GM23338 (cell line): Measurements from ENCODE around the gene PTPRR. TPM values are rescaled to one million over a fixed set of nuclear protein-coding genes. Genes with fewer than 3 reads are reported as not detected.

Experiments used
- ATAC-seq: fragments of 200-7000 bp; cut with Tn5 transposase; 3 replicates; pipeline ENCODE4 v1.9.1; 2020
- DNase-seq: peaks from one replicate; pipeline ENCODE4 v3.0.0-alpha.2; 2015; ENCODE audit warnings: low spot score
- H2AFZ ChIP-seq: fragments of 200-600 bp; sonication (generic); 2 replicates; pipeline ENCODE4 v1.8.0; 2016; ENCODE audit warnings: antibody characterized with exemption, mild to moderate bottlenecking, moderate library complexity
- H3F3A ChIP-seq: fragments of 200-600 bp; sonication (generic); replicated peaks from 2 replicates; pipeline ENCODE4 v1.8.0; 2017; ENCODE audit warnings: antibody characterized with exemption, mixed run types, low read depth
- H3K27ac ChIP-seq: fragments of 200-600 bp; sonication (generic); 2 replicates; pipeline ENCODE4 v1.6.1; 2016; ENCODE audit warnings: low read depth
- H3K27me3 ChIP-seq: fragments of 200-600 bp; sonication (generic); 2 replicates; pipeline ENCODE4 v1.8.0; 2016; ENCODE audit warnings: mild to moderate bottlenecking, mixed run types, moderate library complexity; ENCODE audit not compliant: insufficient read depth
- H3K36me3 ChIP-seq: fragments of 200-600 bp; sonication (generic); 2 replicates; pipeline ENCODE4 v1.8.0; 2016; ENCODE audit warnings: mild to moderate bottlenecking; ENCODE audit not compliant: insufficient read depth
- H3K4me1 ChIP-seq: fragments of 200-600 bp; sonication (generic); 2 replicates; pipeline ENCODE4 v1.8.0; 2016; ENCODE audit warnings: mild to moderate bottlenecking, moderate library complexity; ENCODE audit not compliant: insufficient read depth
- H3K4me2 ChIP-seq: fragments of 200-600 bp; sonication (generic); 2 replicates; pipeline ENCODE4 v1.7.1; 2017; ENCODE audit warnings: mixed run types
- H3K4me3 ChIP-seq: fragments of 200-600 bp; sonication (generic); 2 replicates; pipeline ENCODE4 v1.6.1; 2016; ENCODE audit warnings: mixed run types
- H3K79me2 ChIP-seq: fragments of 200-600 bp; sonication (generic); replicated peaks from 2 replicates; pipeline ENCODE4 v1.8.0; 2017; ENCODE audit warnings: mild to moderate bottlenecking; ENCODE audit not compliant: insufficient read depth
- H3K9me2 ChIP-seq: fragments of 200-600 bp; sonication (generic); 2 replicates; pipeline ENCODE4 v1.8.0; 2017; ENCODE audit not compliant: insufficient read depth
- H4K20me1 ChIP-seq: fragments of 200-600 bp; sonication (generic); replicated peaks from 2 replicates; pipeline ENCODE4 v1.8.0; 2017; ENCODE audit warnings: mild to moderate bottlenecking; ENCODE audit not compliant: insufficient read depth
- H3K27ac Mint-ChIP-seq: 2 replicates; pipeline ENCODE4 v1.8.0; 2020; ENCODE audit warnings: inconsistent platforms, mild to moderate bottlenecking, moderate library complexity, mixed read lengths
- H3K27me3 Mint-ChIP-seq: 3 replicates; pipeline ENCODE4 v1.8.0; 2022; ENCODE audit warnings: low read depth, mild to moderate bottlenecking, moderate library complexity, mixed read lengths, inconsistent platforms; ENCODE audit not compliant: insufficient read depth, poor library complexity
- H3K36me3 Mint-ChIP-seq: 3 replicates; pipeline ENCODE4 v1.8.0; 2021; ENCODE audit warnings: low read depth, mild to moderate bottlenecking, inconsistent platforms, moderate library complexity, mixed read lengths
- H3K4me1 Mint-ChIP-seq: 3 replicates; pipeline ENCODE4 v1.8.0; 2020; ENCODE audit warnings: mild to moderate bottlenecking, inconsistent platforms, mixed read lengths
- H3K4me3 Mint-ChIP-seq: 3 replicates; pipeline ENCODE4 v1.8.0; 2021; ENCODE audit warnings: moderate library complexity, mild to moderate bottlenecking, inconsistent platforms, mixed read lengths
- H3K9me3 Mint-ChIP-seq: 3 replicates; pipeline ENCODE4 v1.8.0; 2020; ENCODE audit warnings: moderate library complexity, mild to moderate bottlenecking, inconsistent platforms, mixed read lengths
- CREB1 ChIP-seq: fragments of 250-450 bp; sonication (Bioruptor Pico); IDR thresholded peaks from 2 replicates; pipeline ENCODE4 v1.5.0; 2020; ENCODE audit warnings: low read depth, mild to moderate bottlenecking, moderate library complexity
- CTCF ChIP-seq, 2 experiments: fragments of 200-600 bp in 1 of 2; sonication (generic) in 1 of 2; conservative IDR thresholded peaks; 2 replicates each; pipeline versions ENCODE4 v1.5.1 to v1.6.1; 2016 to 2017; ENCODE audit warnings: antibody characterized with exemption in 2 of 2, low read depth in 2 of 2, mild to moderate bottlenecking in 2 of 2, moderate library complexity in 1 of 2
- ETS1 ChIP-seq: IDR thresholded peaks from 2 replicates; pipeline ENCODE4 v1.6.1; 2016; ENCODE audit warnings: antibody characterized with exemption
- EZH2phosphoT487 ChIP-seq: fragments of 200-600 bp; sonication (generic); IDR thresholded peaks from one replicate; pipeline ENCODE4 v1.8.1; 2018; ENCODE audit warnings: antibody characterized with exemption; ENCODE audit not compliant: unreplicated experiment
- JUNB ChIP-seq: IDR thresholded peaks from one replicate; pipeline ENCODE4 v1.6.1; 2016; ENCODE audit warnings: antibody characterized with exemption; ENCODE audit not compliant: unreplicated experiment
- NANOG ChIP-seq: IDR thresholded peaks from 2 replicates; pipeline ENCODE4 v1.6.1; 2016; ENCODE audit warnings: antibody characterized with exemption, borderline replicate concordance
- POLR2AphosphoS5 ChIP-seq: IDR thresholded peaks from 2 replicates; pipeline ENCODE4 v1.6.1; 2016; ENCODE audit warnings: antibody characterized with exemption, low read depth
- REST ChIP-seq: IDR thresholded peaks from one replicate; pipeline ENCODE4 v1.6.1; 2018; ENCODE audit warnings: antibody characterized with exemption; ENCODE audit not compliant: unreplicated experiment
- STAT1 ChIP-seq: IDR thresholded peaks from one replicate; pipeline ENCODE4 v1.6.1; 2016; ENCODE audit warnings: antibody characterized with exemption; ENCODE audit not compliant: unreplicated experiment
- ZNF114 ChIP-seq: fragments of 250-450 bp; sonication (Bioruptor Pico); IDR thresholded peaks from 2 replicates; pipeline ENCODE4 v1.5.0; 2020; ENCODE audit warnings: mild to moderate bottlenecking, moderate library complexity
- ZNF331 ChIP-seq: fragments of 250-450 bp; sonication (Bioruptor Pico); IDR thresholded peaks from 2 replicates; pipeline ENCODE4 v1.5.0; 2020; ENCODE audit warnings: low read depth, mild to moderate bottlenecking, moderate library complexity
- ZNF462 ChIP-seq: fragments of 250-450 bp; sonication (Bioruptor Pico); IDR thresholded peaks from 2 replicates; pipeline ENCODE4 v1.5.0; 2020; ENCODE audit warnings: mild to moderate bottlenecking, moderate library complexity
- polyA plus RNA-seq: library from polyadenylated mRNA; unstranded; fragments of >200 nt; fragmentation: Nextera tagmentation; extraction: Ambion mirVana; gene quantifications from 2 replicates; pipeline ENCODE4 v1.2.1, GENCODE V29; 2016
- total RNA-seq: library from RNA; depleted of rRNA; stranded (reverse); fragments of >200 nt; shearing (Covaris generic); gene quantifications from 2 replicates; pipeline ENCODE4 v1.2.3, GENCODE V29; 2014

Gene PTPRR
- total and polyA plus RNA-seq, 2 experiments from 2014 or later: 0.26 to 0.76 TPM

- no peaks in the 10 kb centered on the region for H4K20me1 ChIP-seq
- DNase-seq: no peak
- H3K4me2 ChIP-seq: no peak overlapping the region
- no peaks in the 10 kb centered on the region for H3K9me2 ChIP-seq
- H3K4me1 ChIP-seq: no peaks in the 10 kb centered on the region
- no peak overlapping the region for H3K27ac Mint-ChIP-seq
- no peak overlapping the region for H3K27ac ChIP-seq
- H3K9me3 Mint-ChIP-seq: no peaks in the 10 kb centered on the region
- H3K27me3 ChIP-seq: no peaks in the 10 kb centered on the region
- TF ChIP-seq REST (no peak), ZNF331 (CRISPR knock-in tag) (no peak), JUNB (no peak), CTCF (conservative IDR thresholded peaks at IDR 0.05; ENCODE audit: low read depth in 2 of 2) (no peak), CREB1 (CRISPR knock-in tag) (no peak), POLR2AphosphoS5 (no peak), ETS1 (no peak), ZNF462 (no peak), STAT1 (no peak), EZH2phosphoT487 (no peak), ZNF114 (no peak), NANOG (no peak)
- H2AFZ ChIP-seq: no peak overlapping the region
- H3K36me3 ChIP-seq: no peaks in the 10 kb centered on the region
- no peaks in the 10 kb centered on the region for H3F3A ChIP-seq
- no peaks in the 10 kb centered on the region for H3K36me3 Mint-ChIP-seq
- no peaks in the 10 kb centered on the region for H3K79me2 ChIP-seq
- H3K27me3 Mint-ChIP-seq: no peaks in the 10 kb centered on the region
- no peak overlapping the region for H3K4me3 Mint-ChIP-seq
- ATAC-seq: no peak
- no peak overlapping the region for H3K4me3 ChIP-seq
- peaks cover 2% of the 10 kb centered on the region; the same call in 1 of the 3 replicates for H3K4me1 Mint-ChIP-seq
Measured at GRCh38 chr12:70963081-70963660, 42.6 kb upstream of the PTPRR start.
